H1 (cell line): ENCODE results near the gene THAP4. TPM values are rescaled to one million over a fixed set of nuclear protein-coding genes. Genes with fewer than 3 reads are reported as not detected.

Experiments
- E2F6 ChIP-seq: IDR thresholded peaks from 2 replicates; pipeline ENCODE4 v1.6.1; 2012; ENCODE audit warnings: inconsistent platforms
- USF2 ChIP-seq: IDR thresholded peaks from 2 replicates; pipeline ENCODE4 v1.6.1; 2011; ENCODE audit warnings: low read length, improper control_type of control experiment
- polyA plus RNA-seq, 7 experiments: library from polyadenylated mRNA; depleted of rRNA in 3 of 7; stranded (reverse) in 5 of 7; unstranded in 2 of 7; fragments of >200 nt in 5 of 7; fragments of 200-250 nt in 2 of 7; gene quantifications; 1 replicate in 5 of 7; 2 replicates in 1 of 7; 4 replicates in 1 of 7; pipeline versions ENCODE4 v1.2.1 to v1.2.3, GENCODE V29; 2011 to 2013; ENCODE audit warnings: missing spikeins in 2 of 7, mixed read lengths in 2 of 7
- total RNA-seq: library from RNA; stranded (reverse); fragmentation: NEBNext Ultra II Directional; extraction: Animal tissue kit (Norgen Biotek cat#: 25700); gene quantifications from 2 replicates; pipeline ENCODE4 v1.2.1, GENCODE V29; 2021

THAP4 gene
- total and polyA plus RNA-seq, 2 of the 8 experiments (the other 6 are each of a cell fraction or from before 2014, with no cell fraction given), result 78.9 to 83.6 TPM

GRCh38 chr2:241539616-241540374 lies 97.2 kb downstream of the THAP4 start (continued):
- TF ChIP-seq E2F6, result no peak
- TF ChIP-seq USF2, result no peak
